Endothelial cell of umbilical vein (primary cell): ENCODE data around the gene SAGE1. TPM values are rescaled to one million over a fixed set of nuclear protein-coding genes. Genes with fewer than 3 reads are reported as not detected.
"Not testable (repeated sequence)": the region's sequence is repeated elsewhere in the genome, so short reads cannot be mapped to it uniquely, and the experiment has no call there.

ENCODE experiments used
- BruUV-seq: library from RNA; stranded (reverse); fragments of 400-500 nt; replicated peaks from 2 replicates; lab custom pipeline; 2021; lab: Mats Ljungman, UMichigan
- CTCF ChIA-PET: fragments of 300-600, 350-600 bp; sonication (Branson Sonifier 250); formaldehyde crosslinking; loops from one replicate; lab custom pipeline; 2021; ENCODE audit warnings: antibody characterized with exemption, inconsistent platforms; lab: Charles Lee
- POLR2A ChIA-PET: fragments of 300-600, 350-600 bp; sonication (Branson Sonifier 250); formaldehyde crosslinking; loops from one replicate; lab custom pipeline; 2021; ENCODE audit warnings: antibody characterized with exemption, inconsistent platforms; lab: Charles Lee
- DNase-seq: peaks from one replicate; pipeline ENCODE4 v3.0.0-alpha.2; 2011; ENCODE audit warnings: low read depth, low spot score
- FAIRE-seq: peaks from 2 replicates; lab custom pipeline; 2011; peaks lifted over from hg19 to GRCh38; lab: Jason Lieb, UNC
- H2AFZ ChIP-seq: 2 replicates; pipeline ENCODE4 v1.6.0; 2012; ENCODE audit warnings: low read depth, low read length, control low read depth, inconsistent platforms
- H3K27ac ChIP-seq: 2 replicates; pipeline ENCODE4 v1.5.1; 2011; ENCODE audit warnings: low read depth, mild to moderate bottlenecking, control low read depth, low read length, moderate library complexity; ENCODE audit not compliant: insufficient read depth
- H3K27me3 ChIP-seq, 2 experiments: 2 replicates each; pipeline versions ENCODE4 v1.6.0 to v1.6.1; 2011; ENCODE audit warnings: low read length in 2 of 2, mixed read lengths in 1 of 2; ENCODE audit not compliant: control insufficient read depth in 2 of 2, insufficient read depth in 2 of 2
- H3K36me3 ChIP-seq, 2 experiments: 2 replicates in 1 of 2; 3 replicates in 1 of 2; pipeline ENCODE4 v1.5.1; 2011; ENCODE audit warnings: low read length in 2 of 2, mild to moderate bottlenecking in 1 of 2, moderate library complexity in 1 of 2; ENCODE audit not compliant: control insufficient read depth in 2 of 2, insufficient read depth in 2 of 2; ENCODE audit errors: extremely low read depth in 1 of 2
- H3K4me1 ChIP-seq: 3 replicates; pipeline ENCODE4 v1.5.1; 2011; ENCODE audit warnings: mild to moderate bottlenecking, low read length; ENCODE audit not compliant: control insufficient read depth, insufficient read depth; ENCODE audit errors: extremely low read depth
- H3K4me2 ChIP-seq: 2 replicates; pipeline ENCODE4 v1.6.1; 2011; ENCODE audit warnings: low read length, control low read depth, mixed read lengths; ENCODE audit not compliant: insufficient read depth
- H3K4me3 ChIP-seq, 3 experiments: fragments of 200-600 bp in 1 of 3; sonication (generic), shearing (Covaris generic) in 1 of 3; replicated peaks in 1 of 3; 2 replicates each; pipeline ENCODE4 v1.5.1; 2011 to 2016; ENCODE audit warnings: control low read depth in 3 of 3, low read length in 3 of 3, mild to moderate bottlenecking in 2 of 3, inconsistent platforms in 1 of 3, low read depth in 1 of 3, moderate library complexity in 1 of 3; ENCODE audit not compliant: insufficient read depth in 1 of 3
- H3K79me2 ChIP-seq: 2 replicates; pipeline ENCODE4 v1.6.0; 2012; ENCODE audit warnings: low read length, inconsistent platforms; ENCODE audit not compliant: control insufficient read depth, insufficient read depth
- H3K9ac ChIP-seq: replicated peaks from 2 replicates; pipeline ENCODE3; 2011; ENCODE audit warnings: low read length, control low read depth; ENCODE audit not compliant: insufficient read depth; ENCODE audit errors: extremely low read depth
- H3K9me1 ChIP-seq: replicated peaks from 3 replicates; pipeline ENCODE4 v1.6.0; 2011; ENCODE audit warnings: mild to moderate bottlenecking, low read length; ENCODE audit not compliant: control insufficient read depth, insufficient read depth; ENCODE audit errors: extremely low read depth
- H3K9me3 ChIP-seq: replicated peaks from 2 replicates; pipeline ENCODE4 v1.5.1; 2012; ENCODE audit warnings: low read length, inconsistent platforms; ENCODE audit not compliant: control insufficient read depth, insufficient read depth
- H4K20me1 ChIP-seq: replicated peaks from 2 replicates; pipeline ENCODE3; 2011; ENCODE audit warnings: mild to moderate bottlenecking, low read length; ENCODE audit not compliant: control insufficient read depth, insufficient read depth; ENCODE audit errors: extremely low read depth
- dilution Hi-C: fragments of 300-500 bp; cut with MboI; formaldehyde crosslinking; loops from one replicate; pipeline ENCODE4 v1.15.0; 2019; ENCODE audit warnings: low sequenced_read_pairs; ENCODE audit not compliant: extremely low pct_ligation_motif_present
- intact Hi-C: fragments of 100-400 bp; cut with micrococcal nuclease; formaldehyde crosslinking; loops from one replicate; pipeline ENCODE4 v1.10.0; 2022
- polyA plus RNA-seq, 4 experiments: library from polyadenylated mRNA; depleted of rRNA in 3 of 4; stranded (reverse) in 3 of 4; unstranded in 1 of 4; fragments of >200 nt; gene quantifications; 2 replicates each; pipeline versions ENCODE4 v1.2.1 to v1.2.3, GENCODE V29; 2011 to 2012; ENCODE audit warnings: missing spikeins in 1 of 4
- total RNA-seq: library from RNA; stranded (reverse); gene quantifications from 2 replicates; pipeline ENCODE4 v1.2.3, GENCODE V29; 2021

Gene SAGE1
- total and polyA plus RNA-seq, 2 donors (not counting 3 experiments of a cell fraction or from before 2014, with no cell fraction given): not detected

DNA sequence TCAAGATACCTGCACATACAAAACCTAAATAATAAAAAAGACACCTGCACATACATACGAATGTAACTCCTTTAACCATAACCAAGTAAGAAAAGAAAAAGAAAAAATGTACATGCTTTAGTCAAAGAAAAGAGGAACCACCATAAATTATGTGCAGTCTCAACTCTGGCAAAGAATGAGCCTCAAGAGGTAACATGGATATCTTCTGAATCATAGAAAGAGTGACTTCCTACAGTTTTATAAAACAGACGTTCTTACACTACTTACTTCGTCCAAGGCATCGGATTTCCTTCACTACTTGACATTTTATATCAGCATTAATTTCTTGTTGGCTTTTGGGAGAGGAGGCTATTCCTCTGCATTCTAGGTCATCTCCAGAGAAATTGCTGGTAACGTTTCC lies 10.8 kb upstream of the SAGE1 start:
- intact Hi-C loops, H3K9me3 ChIP-seq, BruUV-seq, DNase-seq, H3K79me2 ChIP-seq, H3K4me3 ChIP-seq, FAIRE-seq, dilution Hi-C loops, H4K20me1 ChIP-seq, H3K9ac ChIP-seq, POLR2A ChIA-PET, H2AFZ ChIP-seq, H3K9me1 ChIP-seq, H3K27me3 ChIP-seq, H3K4me2 ChIP-seq, H3K4me1 ChIP-seq, H3K36me3 ChIP-seq, CTCF ChIA-PET, H3K27ac ChIP-seq: not testable (repeated sequence)

DNA sequence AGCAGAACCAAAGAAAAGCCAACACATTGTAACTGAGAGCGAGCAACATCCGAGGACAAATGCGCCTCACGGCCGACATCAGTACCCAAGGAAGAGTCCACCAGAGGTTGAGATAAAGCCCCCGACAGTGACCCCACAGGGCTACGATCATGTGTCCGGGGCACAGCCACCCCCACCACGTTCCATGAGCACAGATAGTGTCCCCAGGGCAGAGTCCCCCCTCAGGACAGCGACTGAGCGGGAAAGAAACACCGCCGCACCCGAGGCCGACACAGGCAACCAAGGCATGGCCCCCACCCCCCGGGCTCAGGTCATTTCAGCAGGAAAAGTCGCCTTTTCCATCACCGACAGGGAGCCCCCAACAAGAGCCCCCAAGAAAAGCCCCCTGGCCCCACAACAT lies 5.3 kb upstream of the SAGE1 start:
- FAIRE-seq, H2AFZ ChIP-seq, H4K20me1 ChIP-seq, H3K9ac ChIP-seq, CTCF ChIA-PET, H3K9me1 ChIP-seq, BruUV-seq, intact Hi-C loops, DNase-seq, H3K9me3 ChIP-seq, H3K27me3 ChIP-seq, H3K4me1 ChIP-seq, dilution Hi-C loops, H3K27ac ChIP-seq, POLR2A ChIA-PET, H3K4me2 ChIP-seq, H3K4me3 ChIP-seq, H3K36me3 ChIP-seq, H3K79me2 ChIP-seq: not testable (repeated sequence)

DNA sequence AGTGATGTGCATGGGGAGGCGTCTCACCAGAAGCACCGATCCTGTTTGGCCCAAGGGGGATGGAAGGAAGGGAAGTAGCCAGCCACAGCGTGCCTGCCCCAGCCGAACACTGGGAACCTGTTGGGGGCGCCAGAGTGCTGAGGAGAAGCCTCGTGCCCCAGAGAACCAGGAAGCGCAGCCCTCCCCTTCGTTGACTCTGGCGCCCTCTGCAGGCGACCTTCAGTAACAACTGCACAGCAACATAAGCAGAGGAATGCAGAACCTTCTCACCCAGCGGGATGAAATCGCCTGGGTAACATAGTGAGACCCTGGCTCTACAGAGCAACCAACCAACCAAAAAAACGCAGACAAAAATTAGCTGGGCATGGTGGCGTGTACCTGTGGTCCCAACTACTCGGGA lies 4.5 kb upstream of the SAGE1 start:
- CTCF ChIA-PET, H2AFZ ChIP-seq, H3K9me1 ChIP-seq, H3K79me2 ChIP-seq, FAIRE-seq, dilution Hi-C loops, H3K4me2 ChIP-seq, H3K36me3 ChIP-seq, H3K9ac ChIP-seq, H4K20me1 ChIP-seq, intact Hi-C loops, H3K4me3 ChIP-seq, H3K9me3 ChIP-seq, DNase-seq, H3K4me1 ChIP-seq, H3K27me3 ChIP-seq, POLR2A ChIA-PET, BruUV-seq, H3K27ac ChIP-seq: not testable (repeated sequence)
